GM12874 (cell line): Measurements from ENCODE around the gene FNDC11.

Experiments used
- TF ChIP-seq, protein P1 (sequence below): IDR thresholded peaks from 2 replicates; pipeline ENCODE4 v1.5.1; 2011; ENCODE audit warnings: low read depth, mild to moderate bottlenecking, control low read depth, low read length, moderate library complexity; ENCODE audit not compliant: insufficient read depth

Gene FNDC11

DNA sequence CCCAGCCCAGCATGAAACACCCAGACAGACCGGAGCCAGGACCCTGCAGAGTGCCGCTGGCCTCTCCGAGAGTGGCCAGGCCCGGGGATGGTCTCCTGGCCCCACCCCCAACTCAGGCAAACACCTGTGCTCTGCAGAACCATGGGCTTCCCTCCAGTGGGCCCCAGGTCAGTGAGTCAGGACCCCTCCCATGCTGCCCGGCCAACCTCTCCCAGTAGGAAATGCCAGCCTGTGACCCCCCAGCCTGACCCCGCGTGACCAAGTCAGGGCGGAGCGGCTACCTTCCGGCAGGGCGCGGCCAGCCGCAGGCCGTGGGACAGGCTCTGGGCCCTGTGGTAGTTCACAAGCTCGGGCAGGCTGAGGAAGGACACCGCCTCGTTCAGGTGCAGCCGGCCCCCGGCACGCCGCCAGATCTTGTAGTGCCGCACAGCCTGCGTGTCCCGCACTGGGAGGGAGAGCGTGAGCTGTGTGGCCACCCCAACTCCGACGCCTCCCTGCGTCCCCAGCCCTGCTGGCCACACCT lies 20.0 kb upstream of the FNDC11 start:
- TF ChIP-seq, protein P1, sequence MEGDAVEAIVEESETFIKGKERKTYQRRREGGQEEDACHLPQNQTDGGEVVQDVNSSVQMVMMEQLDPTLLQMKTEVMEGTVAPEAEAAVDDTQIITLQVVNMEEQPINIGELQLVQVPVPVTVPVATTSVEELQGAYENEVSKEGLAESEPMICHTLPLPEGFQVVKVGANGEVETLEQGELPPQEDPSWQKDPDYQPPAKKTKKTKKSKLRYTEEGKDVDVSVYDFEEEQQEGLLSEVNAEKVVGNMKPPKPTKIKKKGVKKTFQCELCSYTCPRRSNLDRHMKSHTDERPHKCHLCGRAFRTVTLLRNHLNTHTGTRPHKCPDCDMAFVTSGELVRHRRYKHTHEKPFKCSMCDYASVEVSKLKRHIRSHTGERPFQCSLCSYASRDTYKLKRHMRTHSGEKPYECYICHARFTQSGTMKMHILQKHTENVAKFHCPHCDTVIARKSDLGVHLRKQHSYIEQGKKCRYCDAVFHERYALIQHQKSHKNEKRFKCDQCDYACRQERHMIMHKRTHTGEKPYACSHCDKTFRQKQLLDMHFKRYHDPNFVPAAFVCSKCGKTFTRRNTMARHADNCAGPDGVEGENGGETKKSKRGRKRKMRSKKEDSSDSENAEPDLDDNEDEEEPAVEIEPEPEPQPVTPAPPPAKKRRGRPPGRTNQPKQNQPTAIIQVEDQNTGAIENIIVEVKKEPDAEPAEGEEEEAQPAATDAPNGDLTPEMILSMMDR = no peak

- TF ChIP-seq, protein P1 = no peak
Observed at GRCh38 chr20:63534427-63534830, 19.5 kb upstream of the FNDC11 start.

DNA sequence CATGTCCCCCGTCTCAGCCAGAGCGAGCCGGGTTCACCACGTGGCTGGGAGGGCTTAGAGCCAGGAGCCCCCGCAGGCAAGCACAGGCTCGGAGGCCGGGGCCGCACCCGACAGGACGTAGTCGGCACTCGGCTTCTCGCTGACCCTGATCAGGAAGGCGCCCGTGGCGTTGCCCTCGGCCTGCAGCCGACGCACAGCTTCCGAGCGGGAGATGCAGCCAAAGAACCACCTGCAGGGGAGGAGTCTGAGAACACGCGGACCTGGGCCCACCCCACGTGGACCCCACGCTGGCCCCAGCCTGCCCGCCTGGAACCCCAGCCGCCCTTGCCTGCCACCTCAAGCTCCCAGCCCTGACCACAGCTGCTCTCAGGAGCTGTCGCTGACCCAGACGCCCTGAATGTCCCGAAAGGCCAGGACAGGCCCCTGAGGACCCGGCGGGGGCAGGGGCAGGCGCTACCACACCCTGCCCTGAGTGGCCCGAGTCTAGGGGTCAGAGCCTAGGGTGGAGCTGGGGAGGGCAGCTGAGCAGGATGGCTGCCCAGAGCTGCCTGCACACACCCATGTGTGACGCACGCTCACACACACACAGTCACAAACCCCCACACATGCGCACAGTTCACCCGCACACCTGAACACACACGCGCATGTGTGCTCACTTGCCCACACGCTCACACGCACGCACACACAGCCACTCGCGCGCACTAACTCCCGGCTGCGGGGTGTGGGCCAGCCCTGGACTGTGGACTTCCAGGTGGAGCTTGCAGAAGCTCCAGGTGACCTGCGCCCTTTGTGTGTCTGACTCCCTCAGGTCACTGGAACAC lies 18.9 kb upstream of the FNDC11 start:
- TF ChIP-seq, protein P1 = no peak

DNA sequence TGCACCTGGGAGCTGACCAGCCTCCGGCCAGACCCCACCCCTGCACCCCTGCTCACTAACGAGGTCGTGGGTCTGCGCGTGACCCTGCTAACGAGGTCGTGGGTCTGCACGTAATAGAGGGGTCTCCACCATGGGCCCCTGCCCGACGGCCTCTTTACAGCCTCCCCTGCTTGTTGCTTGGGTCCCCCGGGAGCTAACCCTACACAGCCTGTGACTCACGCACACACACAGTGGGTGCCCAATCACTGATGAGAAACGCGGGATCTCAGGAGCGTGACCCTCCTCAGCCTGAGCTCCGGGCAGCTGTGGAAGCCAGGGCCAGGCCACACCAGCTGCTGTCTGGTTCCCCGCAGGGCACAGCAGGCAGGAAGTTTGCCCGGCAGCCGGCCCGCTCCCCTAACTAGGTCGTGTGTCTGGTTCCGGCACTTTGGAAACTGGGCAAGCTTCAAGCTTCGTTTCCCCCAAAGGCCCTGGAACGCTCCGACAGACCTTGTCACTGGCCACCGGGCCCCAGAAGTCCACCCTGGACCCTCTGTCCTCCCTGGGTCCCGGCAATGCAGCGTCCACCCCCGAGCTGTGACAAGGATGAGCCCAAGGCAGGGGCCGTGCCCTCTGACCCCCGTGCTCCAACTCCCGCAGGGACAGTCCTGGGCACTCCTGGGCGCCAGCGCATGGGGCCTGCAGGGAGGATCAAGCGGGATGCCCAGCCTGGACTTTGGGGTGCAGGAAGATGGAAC lies 17.6 kb upstream of the FNDC11 start:
- TF ChIP-seq, protein P1 = no peak

DNA sequence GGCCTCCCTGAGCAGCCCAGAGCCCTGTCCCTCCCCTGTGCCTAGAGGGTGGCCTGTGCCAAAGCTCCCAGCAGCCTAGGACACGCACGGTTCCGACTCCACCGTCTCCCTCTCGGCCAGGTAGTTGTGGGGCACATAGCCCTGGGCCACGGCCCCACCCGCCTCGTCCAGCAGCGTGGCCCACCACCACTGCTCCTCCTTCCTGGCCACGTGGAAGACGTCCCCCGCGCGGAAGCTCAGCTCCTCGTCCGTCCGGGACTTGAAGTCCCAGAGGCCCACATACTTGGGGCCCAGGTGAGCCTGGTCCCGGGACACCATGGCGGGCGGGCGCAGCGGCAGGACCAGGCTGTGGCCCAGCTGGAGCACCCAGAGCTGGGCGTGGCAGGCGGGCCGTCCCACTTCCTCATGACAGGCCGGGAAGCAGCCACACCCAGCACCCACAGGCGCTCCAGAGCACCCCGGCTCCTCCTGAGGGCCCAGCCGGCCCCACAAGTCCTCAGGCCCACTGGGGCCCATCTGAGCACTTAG lies 16.9 kb upstream of the FNDC11 start, which contains the start of gene PTK6:
PTK6 (minus strand) TSS at position 380 of the 528 bp plus-strand sequence; CDS start at position 318, 62 bp downstream.
- TF ChIP-seq, protein P1 = no peak

DNA sequence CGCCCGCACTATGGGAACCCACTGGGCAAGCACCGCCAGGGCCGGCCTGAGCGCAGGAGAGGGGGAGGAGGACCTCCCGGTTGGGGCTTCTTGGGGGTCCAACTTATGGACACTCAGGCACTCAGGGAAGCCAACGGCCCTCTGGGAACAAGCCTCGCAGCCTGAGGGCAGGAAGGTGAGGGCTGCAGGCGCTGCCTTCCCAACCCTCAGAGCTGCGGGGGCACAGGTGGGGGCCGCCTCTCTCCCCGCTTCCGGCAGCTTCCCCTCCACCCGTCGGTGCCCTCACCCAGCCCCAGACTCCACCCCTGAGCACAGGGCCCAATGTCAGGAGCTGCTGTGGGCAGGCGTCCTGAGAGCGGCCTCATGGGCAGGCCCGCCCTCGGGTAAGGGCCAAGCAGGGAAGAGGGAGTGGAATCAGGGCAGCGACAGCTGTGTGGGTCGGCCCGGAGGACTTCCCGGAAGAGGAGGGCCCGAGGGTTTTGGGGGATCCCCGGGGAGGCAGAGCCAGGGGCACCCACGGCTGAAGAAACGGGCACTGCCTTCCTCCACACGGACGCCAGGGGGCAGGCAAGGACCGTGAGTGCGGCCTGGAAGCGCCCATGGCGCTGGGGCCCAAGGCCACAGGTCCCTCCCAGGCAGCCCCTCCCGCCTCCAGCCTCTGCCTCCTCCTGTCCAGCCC lies 16.3 kb upstream of the FNDC11 start:
- TF ChIP-seq, protein P1 = peak; percentile 98
